Skeletal muscle satellite cell (primary cell): ENCODE results near the gene GALC. TPM values are rescaled to one million over a fixed set of nuclear protein-coding genes. Genes with fewer than 3 reads are reported as not detected.

Source experiments
- H3K27me3 ChIP-seq: 2 replicates; pipeline ENCODE4 v1.7.0; 2013; ENCODE audit warnings: low read length; ENCODE audit not compliant: control insufficient read depth, insufficient read depth
- H3K36me3 ChIP-seq: 2 replicates; pipeline ENCODE4 v1.7.0; 2013; ENCODE audit warnings: mild to moderate bottlenecking, control low read depth, low read length; ENCODE audit not compliant: insufficient read depth
- H3K4me1 ChIP-seq: 2 replicates; pipeline ENCODE4 v1.7.0; 2013; ENCODE audit warnings: low read length; ENCODE audit not compliant: control insufficient read depth, insufficient read depth
- H3K4me2 ChIP-seq: 2 replicates; pipeline ENCODE4 v1.7.0; 2013; ENCODE audit warnings: mild to moderate bottlenecking, low read length
- H3K4me3 ChIP-seq: 2 replicates; pipeline ENCODE4 v1.7.0; 2013; ENCODE audit warnings: low read length
- H3K9ac ChIP-seq: 2 replicates; pipeline ENCODE4 v1.7.0; 2013; ENCODE audit warnings: mild to moderate bottlenecking, low read depth, low read length, moderate library complexity
- H3K9me3 ChIP-seq: replicated peaks from 2 replicates; pipeline ENCODE4 v1.7.0; 2013; ENCODE audit warnings: mild to moderate bottlenecking, control low read depth, low read length
- small RNA-seq: library from RNA; depleted of rRNA; stranded (forward); fragments of <200 nt; gene quantifications from one replicate; pipeline ENCODE3, GENCODE V24; 2012

The GALC gene

GRCh38 chr14:87896393-87897380 is 96.3 kb downstream of the GALC start:
- H3K9ac ChIP-seq: no peak overlapping the region
- no peaks in the 10 kb centered on the region for H3K27me3 ChIP-seq
- no peak overlapping the region for H3K4me3 ChIP-seq
- no peaks in the 10 kb centered on the region for H3K36me3 ChIP-seq
- no peak overlapping the region for H3K4me2 ChIP-seq
- H3K9me3 ChIP-seq: no peaks in the 10 kb centered on the region
- no peaks in the 10 kb centered on the region for H3K4me1 ChIP-seq

- Histone ChIP-seq H3K36me3 (no peaks in the 10 kb centered on the region), H3K4me1 (no peaks in the 10 kb centered on the region), H3K9me3 (no peaks in the 10 kb centered on the region), H3K9ac (no peak overlapping the region), H3K27me3 (no peaks in the 10 kb centered on the region), H3K4me2 (no peak overlapping the region), H3K4me3 (no peak overlapping the region)
Measured at GRCh38 chr14:87894920-87895319, 98.1 kb downstream of the GALC start.

GRCh38 chr14:87892763-87893162 is 100.2 kb downstream of the GALC start:
- Histone ChIP-seq H3K36me3 (no peaks in the 10 kb centered on the region), H3K9ac (no peak overlapping the region), H3K4me1 (no peaks in the 10 kb centered on the region), H3K27me3 (no peaks in the 10 kb centered on the region), H3K4me2 (no peak overlapping the region), H3K4me3 (no peak overlapping the region), H3K9me3 (no peaks in the 10 kb centered on the region)

- Histone ChIP-seq H3K9ac (no peak overlapping the region), H3K9me3 (no peaks in the 10 kb centered on the region), H3K27me3 (no peaks in the 10 kb centered on the region), H3K4me3 (no peak overlapping the region), H3K4me2 (no peak overlapping the region), H3K36me3 (no peaks in the 10 kb centered on the region), H3K4me1 (no peaks in the 10 kb centered on the region)
Measured at GRCh38 chr14:87888136-87888999, 104.6 kb downstream of the GALC start.

GRCh38 chr14:87883750-87884149 is 109.2 kb downstream of the GALC start:
- Histone ChIP-seq H3K4me3 (no peak overlapping the region), H3K4me2 (no peak overlapping the region)

More at GRCh38 chr14:87883750-87884149, 109.2 kb downstream of the GALC start:
- H3K9ac ChIP-seq: no peak overlapping the region
- no peaks in the 10 kb centered on the region for H3K36me3 ChIP-seq
- no peaks in the 10 kb centered on the region for H3K27me3 ChIP-seq
- H3K9me3 ChIP-seq: no peaks in the 10 kb centered on the region
- no peaks in the 10 kb centered on the region for H3K4me1 ChIP-seq

Small RNA genes within 50 kb of the gene (small RNA-seq; reads per million reads assigned to genes)
- gene RNU6-835P: not detected
